ENCODE results near the gene GNB4. TPM values are rescaled to one million over a fixed set of nuclear protein-coding genes. Genes with fewer than 3 reads are reported as not detected.

The GNB4 gene
- total RNA-seq: 42.7 and 46.7 TPM in 2 replicates

GRCh38 chr3:179451265-179452175, at the start of gene GNB4:
Gene GNB4, minus strand, starts transcription at chr3:179451470. Its CDS starts 25,270 bp downstream, at chr3:179426200.

GRCh38 chr3:179347345-179348194, 103.7 kb downstream of the GNB4 start, which contains the start of gene MFN1:
Gene MFN1, plus strand, starts transcription at chr3:179347709. Its CDS starts 1,143 bp downstream, at chr3:179348852.

Other genes starting within 250 kb of the GNB4 start
- gene KCNMB3, start 200.4 kb downstream of the GNB4 start, total RNA-seq: 0.94 and 1.3 TPM in 2 replicates
- gene ZNF639, start 128.4 kb downstream of the GNB4 start, total RNA-seq: 19.5 and 19.9 TPM in 2 replicates
- gene MFN1, start 103.8 kb downstream of the GNB4 start, total RNA-seq: 40.7 and 48.8 TPM in 2 replicates
- 33.6 and 46.4 TPM in 2 replicates for gene ACTL6A, start 111.5 kb upstream of the GNB4 start, total RNA-seq
- 29.8 and 32.5 TPM in 2 replicates for gene MRPL47, start 153.2 kb upstream of the GNB4 start, total RNA-seq
- 176 and 177 TPM in 2 replicates for gene NDUFB5, start 153.3 kb upstream of the GNB4 start, total RNA-seq
- gene USP13, start 201.6 kb upstream of the GNB4 start, total RNA-seq: 3.4 and 5.7 TPM in 2 replicates

Data from bronchial smooth muscle cell (primary cell).